Amniotic stem cell (primary cell): ENCODE results near the gene ZNF765.
"Not testable (repeated sequence)": the region's sequence is repeated elsewhere in the genome, so short reads cannot be mapped to it uniquely, and the experiment has no call there.

Experiments
- DNase-seq: peaks from one replicate; lab custom pipeline; 2025; lab: John Stamatoyannopoulos, UW

ZNF765 gene

GRCh38 chr19:53394974-53395839 is at the start of gene ZNF765:
Gene ZNF765, plus strand, starts transcription at chr19:53395149. Its CDS starts 2,867 bp downstream, at chr19:53398016.
- peak; percentile 90 for DNase-seq

GRCh38 chr19:53355739-53356138 is 39.2 kb upstream of the ZNF765 start:
- no peak for DNase-seq

GRCh38 chr19:53357821-53358581 is 36.9 kb upstream of the ZNF765 start:
- DNase-seq = no peak

- not testable (repeated sequence) for DNase-seq
These were observed 34.9 kb upstream of the ZNF765 start for GRCh38 chr19:53360056-53360455.

DNA sequence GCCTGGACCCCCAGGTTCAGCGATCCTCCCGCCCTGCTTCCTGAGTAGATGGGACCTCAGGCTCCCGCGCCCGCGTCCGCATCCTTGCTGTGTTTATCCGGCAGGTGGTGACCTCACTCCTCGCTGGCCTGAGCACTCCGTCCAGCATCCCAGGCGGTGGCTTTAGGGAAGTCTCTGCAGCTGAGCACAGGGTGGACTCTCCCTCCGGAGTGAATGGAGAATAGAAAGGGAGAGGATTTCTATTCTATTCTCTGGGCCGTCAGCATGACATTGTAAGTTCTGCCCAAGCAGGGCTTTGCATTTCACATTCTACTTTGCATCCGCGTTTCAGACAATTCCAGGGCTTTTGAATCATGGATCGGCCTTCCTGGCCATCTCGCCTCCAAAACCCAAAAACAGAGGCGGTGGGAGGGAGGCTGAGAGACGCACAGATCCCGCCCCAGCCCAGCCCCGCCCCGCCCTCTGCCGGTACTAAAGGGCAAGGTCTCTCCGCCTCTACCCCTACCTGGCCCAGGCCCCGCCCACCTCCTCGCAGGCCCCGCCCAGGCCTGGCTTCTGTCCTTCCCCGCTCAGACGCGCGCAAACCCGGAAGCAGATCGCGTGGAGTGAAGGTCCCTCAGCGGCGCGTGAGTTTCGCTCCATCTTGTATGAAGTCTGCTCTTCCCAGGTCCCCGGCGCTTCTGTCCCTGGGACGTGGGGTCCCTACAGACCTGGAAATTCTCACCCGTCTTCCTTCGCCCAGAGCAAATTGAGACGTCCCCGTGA is 29.6 kb upstream of the ZNF765 start, which contains the start of gene ZNF525:
Gene ZNF525 (plus strand): TSS at position 572 of the 765 bp plus-strand sequence. CDS start 6,577 bp downstream, outside the sequence.
- peak; percentile 25 for DNase-seq

GRCh38 chr19:53365899-53366493 is 29.0 kb upstream of the ZNF765 start:
- DNase-seq = peak; percentile 21

- DNase-seq = no peak
These were observed 22.8 kb upstream of the ZNF765 start for GRCh38 chr19:53372196-53372595.

DNA sequence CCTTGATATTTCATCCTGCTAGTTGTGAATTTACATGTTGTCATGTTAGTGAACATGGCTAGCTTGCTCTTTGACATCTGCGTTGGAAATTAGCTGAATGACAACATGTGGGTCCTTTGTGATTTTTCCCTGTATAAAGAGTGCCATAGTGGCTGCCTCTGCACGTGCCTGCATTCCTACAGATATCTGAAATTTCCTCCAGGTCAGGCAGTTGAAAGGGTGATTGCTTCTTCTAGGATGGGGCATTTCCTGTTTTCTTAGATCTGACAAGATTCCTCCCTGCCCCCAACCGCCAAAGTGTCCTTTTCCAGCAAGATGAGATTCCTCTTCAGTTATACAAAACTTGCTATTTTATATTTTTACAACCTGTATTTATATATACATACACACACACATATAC is 20.7 kb upstream of the ZNF765 start:
- no peak for DNase-seq

DNA sequence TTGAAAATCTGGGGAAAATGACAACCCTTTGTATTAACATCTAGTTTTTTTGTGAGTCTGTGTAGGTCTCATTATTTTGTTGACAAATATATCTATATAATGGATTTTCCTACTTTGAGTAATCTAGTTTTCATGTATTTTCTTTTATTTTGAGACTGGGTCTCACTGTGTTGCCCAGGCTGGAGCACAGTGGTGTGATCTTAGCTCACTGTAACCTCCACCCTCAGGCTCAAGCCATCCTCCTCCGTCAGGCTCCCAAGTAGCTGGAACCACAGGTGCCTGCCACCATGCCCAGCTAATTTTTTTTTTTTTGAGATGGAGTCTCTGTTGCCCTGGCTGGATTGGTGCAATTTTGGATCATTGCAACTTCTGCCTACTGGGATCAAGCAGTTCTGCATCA is 20.2 kb upstream of the ZNF765 start:
- DNase-seq = no peak

DNA sequence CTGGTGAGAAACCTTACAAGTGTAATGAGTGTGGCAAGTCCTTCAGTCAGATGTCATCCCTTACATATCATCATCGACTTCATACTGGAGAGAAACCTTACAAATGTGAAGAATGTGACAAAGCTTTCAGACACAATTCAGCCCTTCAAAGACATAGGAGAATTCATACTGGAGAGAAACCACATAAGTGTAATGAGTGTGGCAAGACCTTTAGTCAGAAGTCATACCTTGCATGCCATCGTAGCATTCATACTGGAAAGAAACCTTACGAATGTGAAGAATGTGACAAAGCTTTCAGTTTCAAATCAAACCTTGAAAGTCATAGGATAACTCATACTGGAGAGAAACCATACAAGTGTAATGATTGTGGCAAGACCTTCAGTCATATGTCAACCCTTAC is 13.6 kb upstream of the ZNF765 start:
- DNase-seq = no peak

- no peak for DNase-seq
These were observed 6.8 kb upstream of the ZNF765 start for GRCh38 chr19:53388168-53388567.

GRCh38 chr19:53388904-53389303 is 6.0 kb upstream of the ZNF765 start:
- no peak for DNase-seq

DNA sequence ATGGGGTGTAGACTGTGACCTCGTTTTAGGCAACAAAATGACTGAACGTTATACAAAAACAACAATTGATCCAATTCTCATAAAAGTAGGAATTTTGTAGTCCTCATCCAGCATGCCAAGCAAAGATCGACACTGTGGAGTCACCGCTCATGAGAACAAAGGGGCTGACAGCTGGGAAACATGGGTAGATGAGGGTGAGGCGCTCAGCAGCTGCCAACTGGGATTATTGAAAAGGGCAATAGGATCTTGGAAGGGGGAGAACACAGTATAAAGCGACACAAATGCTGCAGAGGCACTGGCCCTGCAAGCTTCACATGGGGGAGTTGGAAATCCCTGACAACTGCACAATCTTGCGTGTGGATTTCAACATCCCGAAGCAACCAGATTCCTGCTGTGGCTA is 5.4 kb upstream of the ZNF765 start:
- DNase-seq = no peak

GRCh38 chr19:53389978-53390377 is 5.0 kb upstream of the ZNF765 start:
- no peak for DNase-seq

- no peak for DNase-seq
These were observed 401 bp upstream of the ZNF765 start for GRCh38 chr19:53394522-53394973.

DNA sequence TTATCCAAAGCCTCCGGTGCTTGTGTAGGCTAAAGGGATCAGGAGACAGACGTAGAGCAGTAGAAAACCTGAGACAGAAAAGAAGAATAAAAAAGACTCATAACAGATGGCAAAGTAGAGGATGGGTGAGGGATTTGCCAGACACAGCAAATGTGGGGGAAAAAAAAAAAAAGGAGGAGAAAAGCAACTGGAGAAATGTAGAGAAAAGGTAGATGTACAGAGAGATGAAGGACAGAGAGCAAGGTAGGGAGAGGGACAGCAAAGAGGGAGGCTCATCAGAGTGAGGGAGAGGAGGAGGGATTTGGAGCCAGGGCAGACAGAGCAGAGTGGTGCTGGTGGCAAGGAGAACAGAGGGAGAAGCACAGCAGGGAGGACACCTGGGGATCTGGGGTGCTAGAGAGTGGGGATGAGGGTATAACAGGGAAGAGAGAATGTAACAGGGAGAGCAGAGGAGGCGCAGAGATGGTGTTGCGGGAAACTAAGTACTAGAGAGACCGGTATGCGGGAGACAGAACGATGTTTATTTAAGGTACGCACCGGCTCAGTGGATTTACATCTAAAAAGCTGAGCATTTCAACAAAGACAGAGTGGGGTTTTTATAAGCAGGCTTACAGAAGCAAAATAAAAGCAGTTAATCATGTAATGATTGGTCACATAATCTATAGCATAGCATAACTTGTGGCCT is 1.0 kb downstream of the ZNF765 start:
- not testable (repeated sequence) for DNase-seq

- DNase-seq = no peak
These were observed 1.5 kb downstream of the ZNF765 start for GRCh38 chr19:53396525-53396868.

DNA sequence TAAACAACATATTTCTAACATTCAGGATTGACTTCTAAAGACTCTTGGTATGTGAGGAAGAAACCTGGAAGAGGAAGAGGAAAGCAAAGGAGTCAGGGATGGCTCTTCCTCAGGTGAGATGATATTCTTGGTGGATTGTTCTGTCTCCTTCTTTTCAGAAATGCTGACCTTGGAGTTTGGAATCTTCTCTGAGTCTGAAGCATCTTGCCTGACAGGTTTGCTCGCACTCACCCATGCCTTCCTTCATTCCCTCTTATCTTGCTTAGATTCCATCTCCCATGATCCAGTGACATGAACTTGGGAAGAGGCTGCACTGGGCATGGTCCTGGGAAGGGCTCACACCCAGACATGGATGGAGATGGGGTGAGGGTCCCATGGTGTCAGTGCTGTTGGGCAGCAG is 3.0 kb downstream of the ZNF765 start:
- not testable (repeated sequence) for DNase-seq

- no peak for DNase-seq
These were observed 14.7 kb downstream of the ZNF765 start for GRCh38 chr19:53409505-53410204.

DNA sequence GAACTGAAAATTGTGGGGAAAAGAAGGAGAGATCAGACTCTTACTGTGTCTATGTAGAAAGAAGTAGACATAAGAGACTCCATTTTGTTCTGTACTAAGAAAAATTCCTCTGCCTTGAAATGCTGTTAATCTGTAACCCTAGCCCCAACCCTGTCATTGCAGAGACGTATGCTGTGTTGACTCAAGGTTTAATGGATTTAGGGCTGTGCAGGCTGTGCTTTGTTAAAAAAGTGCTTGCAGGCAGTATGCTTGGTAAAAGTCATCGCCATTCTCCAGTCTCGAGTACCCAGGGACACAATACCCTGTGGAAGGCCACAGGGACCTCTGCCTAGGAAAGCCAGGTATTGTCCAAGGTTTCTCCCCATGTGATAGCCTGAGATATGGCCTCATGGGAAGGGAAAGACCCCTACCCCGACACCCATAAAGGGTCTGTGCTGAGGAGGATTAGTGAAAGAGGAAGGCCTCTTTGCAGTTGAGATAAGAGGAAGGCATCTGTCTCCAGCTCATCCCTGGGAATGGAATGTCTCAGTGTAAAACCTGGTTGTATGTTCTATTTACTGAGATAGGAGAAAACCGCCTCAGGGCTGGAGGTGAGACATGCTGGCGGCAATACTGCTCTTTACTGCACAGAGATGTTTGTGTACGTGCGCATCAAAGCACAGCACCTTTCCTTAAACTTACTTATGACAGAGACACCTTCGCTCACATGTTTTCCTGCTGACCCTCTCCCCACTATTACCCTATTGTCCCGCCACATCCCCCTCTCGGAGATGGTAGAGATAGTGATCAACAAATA is 25.8 kb downstream of the ZNF765 start:
- not testable (repeated sequence) for DNase-seq
